ENCODE measurements around the gene BLMH. TPM values are rescaled to one million over a fixed set of nuclear protein-coding genes. Genes with fewer than 3 reads are reported as not detected.

Gene BLMH
- total and polyA plus RNA-seq, 9 of the 15 experiments (the other 6 are each of a cell fraction or from before 2014, with no cell fraction given): 26.0 to 118 (median 67.3) TPM

DNA sequence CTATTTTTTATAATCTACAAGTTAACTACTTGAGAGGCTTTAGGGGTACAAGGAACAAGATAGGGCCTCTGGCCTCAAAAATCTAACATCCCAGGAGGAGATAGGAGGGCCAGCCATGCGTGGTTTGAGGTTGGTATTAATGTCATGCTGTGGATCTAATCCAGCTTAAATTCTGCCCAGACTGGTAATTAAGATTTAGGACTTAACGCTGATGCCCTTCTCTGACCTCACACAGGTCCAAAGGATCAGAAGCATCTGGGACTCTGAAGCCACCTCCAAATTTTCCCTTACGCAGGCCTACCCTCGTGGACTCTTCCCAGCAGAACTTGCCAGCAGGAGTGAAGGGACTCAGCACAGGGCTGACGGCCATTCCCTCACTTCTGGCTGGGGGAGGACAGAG lies 71.3 kb downstream of the BLMH start:
- H3K36me3 ChIP-seq (ENCODE audit: control insufficient read depth, insufficient read depth, low read length): no peaks in the 10 kb centered on the region
- H3K9me1 ChIP-seq (ENCODE audit: control insufficient read depth, insufficient read depth, low read length): no peaks in the 10 kb centered on the region
- H4K20me1 ChIP-seq (replicated peaks; ENCODE audit: control insufficient read depth, insufficient read depth, low read length): no peaks in the 10 kb centered on the region
- peaks cover 14 to 16% of the 10 kb centered on the region in 2 experiments; a peak in 4 of 5 replicates for H3K4me1 ChIP-seq (replicated peaks in 1 of 2; ENCODE audit: control insufficient read depth in 2 of 2, insufficient read depth in 2 of 2, low read length in 2 of 2)
- FAIRE-seq: no peak
- TF ChIP-seq, protein P1, sequence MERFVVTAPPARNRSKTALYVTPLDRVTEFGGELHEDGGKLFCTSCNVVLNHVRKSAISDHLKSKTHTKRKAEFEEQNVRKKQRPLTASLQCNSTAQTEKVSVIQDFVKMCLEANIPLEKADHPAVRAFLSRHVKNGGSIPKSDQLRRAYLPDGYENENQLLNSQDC (CRISPR knock-in tag; IDR thresholded peaks at IDR 0.05): no peak
- TF ChIP-seq DMBX1 (CRISPR knock-in tag; IDR thresholded peaks at IDR 0.05; ENCODE audit: borderline replicate concordance) (no peak), SREBF2 (CRISPR knock-in tag; IDR thresholded peaks at IDR 0.05) (no peak), ZBTB1 (CRISPR knock-in tag; IDR thresholded peaks at IDR 0.05; ENCODE audit: borderline replicate concordance, low read depth) (no peak), SRSF1 (IDR thresholded peaks at IDR 0.05; ENCODE audit: low read depth, low read length) (no peak), ZFP1 (CRISPR knock-in tag; IDR thresholded peaks at IDR 0.05) (no peak)
- no peak overlapping the region for H3K4me2 ChIP-seq (ENCODE audit: insufficient read depth, low read length)
- H3K9me3 ChIP-seq (replicated peaks; ENCODE audit: control insufficient read depth, insufficient read depth, low read depth, low read length): no peaks in the 10 kb centered on the region
- no peak overlapping the region; a peak in 1 of 4 replicates for H3K9ac ChIP-seq (ENCODE audit: insufficient read depth in 1 of 2, low read depth in 2 of 2, low read length in 2 of 2)
- no peak overlapping the region for H3K27ac ChIP-seq (ENCODE audit: extremely low read depth, low read depth, low read length)
- BruUV-seq (replicated peaks): no TSS peak
- DNase-seq (ENCODE audit: extremely low read depth in 1 of 4, low spot score in 3 of 4): no peak
- H3K27me3 ChIP-seq (ENCODE audit: control insufficient read depth in 2 of 2, insufficient read depth in 2 of 2, low read length in 2 of 2): no peaks in the 10 kb centered on the region
- CTCF ChIA-PET (ENCODE audit: low intra/inter-chr PET ratio): no interaction called here
- POLR2A ChIA-PET: interaction anchor here (1.2 to 2.3 kb wide), 3 partner anchors 9 to 26 kb away, joined by 4 to 11 read pairs (median 4); no protein-coding TSS in a partner anchor
- intact Hi-C loops (cut with micrococcal nuclease) (no loop called here), in situ Hi-C loops (cut with MboI) (no loop called here)
- 52% methylated on average over 5 of the region's 5 CpGs for WGBS (ENCODE audit: insufficient coverage, low coverage, missing lambda C conversion rate)
- no peaks in the 10 kb centered on the region for H3K79me2 ChIP-seq (ENCODE audit: control insufficient read depth, insufficient read depth, low read length)
- no peak overlapping the region for H2AFZ ChIP-seq (ENCODE audit: low read depth, low read length)
- no peak for ATAC-seq
- H3K4me3 ChIP-seq: no peak overlapping the region

Data from K562 (cell line).